ENCODE data around the gene ANKRD10. TPM values are rescaled to one million over a fixed set of nuclear protein-coding genes. Genes with fewer than 3 reads are reported as not detected.

Gene ANKRD10
- total and polyA plus RNA-seq, 10 of the 15 experiments (the other 5 are each of a cell fraction or from before 2014, with no cell fraction given), result 47.1 to 199 (median 97.2) TPM

DNA sequence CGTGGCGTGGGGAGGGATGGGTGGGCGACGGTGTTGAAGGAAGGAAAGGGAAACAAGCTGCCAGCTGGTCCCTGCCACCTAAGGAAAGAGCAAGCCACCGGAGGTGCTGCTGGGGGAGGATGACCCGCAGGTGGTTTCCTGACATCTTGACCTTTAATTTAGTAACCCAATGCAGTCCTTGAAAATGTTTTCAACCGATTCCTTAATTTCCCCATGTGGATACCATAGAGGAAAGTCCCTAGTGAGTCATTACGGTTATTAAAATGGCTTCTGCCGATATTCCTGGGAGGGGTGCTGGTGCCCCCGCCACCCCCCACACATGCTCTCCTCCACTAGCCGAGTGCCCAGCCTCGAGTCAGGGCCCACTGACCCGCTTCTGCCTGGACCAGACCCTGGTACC is 6.3 kb upstream of the ANKRD10 start (continued):
- TF ChIP-seq LARP7 (IDR thresholded peaks at IDR 0.05) (no peak), CREM (IDR thresholded peaks at IDR 0.05; ENCODE audit: low read depth) (no peak; the same call in 1 of the 2 replicates), MXI1 (IDR thresholded peaks at IDR 0.05; ENCODE audit: low read depth, low read length) (no peak), EED (IDR thresholded peaks at IDR 0.05; ENCODE audit: low read depth) (peak; percentile 83), PAX5 (IDR thresholded peaks at IDR 0.05; ENCODE audit: borderline replicate concordance, low read depth, low read length) (peak; percentile 53; the same call in 1 of the 2 replicates), CBFB (IDR thresholded peaks at IDR 0.05; ENCODE audit: low read depth) (no peak; the same call in 1 of the 2 replicates), SREBF2 (IDR thresholded peaks at IDR 0.05; ENCODE audit: low read length) (no peak), RAD21 (IDR thresholded peaks at IDR 0.05; ENCODE audit: insufficient read depth, low read depth, low read length) (no peak), SRF (IDR thresholded peaks at IDR 0.05; ENCODE audit: low read depth in 2 of 2, low read length in 2 of 2) (no peak), SMARCA5 (IDR thresholded peaks at IDR 0.05) (no peak), SMC3 (IDR thresholded peaks at IDR 0.05; ENCODE audit: borderline replicate concordance, low read length) (no peak), TCF7 (IDR thresholded peaks at IDR 0.05; ENCODE audit: borderline replicate concordance) (no peak), TCF3 (IDR thresholded peaks at IDR 0.05; ENCODE audit: borderline replicate concordance, insufficient read depth, low read depth, low read length) (peak; percentile 68; the same call in 1 of the 2 replicates), ZNF207 (IDR thresholded peaks at IDR 0.05; ENCODE audit: borderline replicate concordance) (no peak), ETV6 (conservative IDR thresholded peaks at IDR 0.05 in 1 of 2, IDR thresholded peaks at IDR 0.05 in 1 of 2; ENCODE audit: borderline replicate concordance in 1 of 2, low read depth in 1 of 2) (no peak), IRF4 (IDR thresholded peaks at IDR 0.05; ENCODE audit: low read depth, low read length) (no peak), MTA3 (IDR thresholded peaks at IDR 0.05; ENCODE audit: borderline replicate concordance, low read length) (no peak), ZNF24 (IDR thresholded peaks at IDR 0.05) (no peak), BACH1 (IDR thresholded peaks at IDR 0.05; ENCODE audit: borderline replicate concordance) (no peak), BHLHE40 (IDR thresholded peaks at IDR 0.05; ENCODE audit: borderline replicate concordance in 1 of 2, low read depth in 2 of 2, low read length in 1 of 2) (peak in 1 of 2 experiments; percentile 15; a peak in 1 of 4 replicates)
- TF ChIP-seq, protein P1, sequence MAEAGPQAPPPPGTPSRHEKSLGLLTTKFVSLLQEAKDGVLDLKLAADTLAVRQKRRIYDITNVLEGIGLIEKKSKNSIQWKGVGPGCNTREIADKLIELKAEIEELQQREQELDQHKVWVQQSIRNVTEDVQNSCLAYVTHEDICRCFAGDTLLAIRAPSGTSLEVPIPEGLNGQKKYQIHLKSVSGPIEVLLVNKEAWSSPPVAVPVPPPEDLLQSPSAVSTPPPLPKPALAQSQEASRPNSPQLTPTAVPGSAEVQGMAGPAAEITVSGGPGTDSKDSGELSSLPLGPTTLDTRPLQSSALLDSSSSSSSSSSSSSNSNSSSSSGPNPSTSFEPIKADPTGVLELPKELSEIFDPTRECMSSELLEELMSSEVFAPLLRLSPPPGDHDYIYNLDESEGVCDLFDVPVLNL (IDR thresholded peaks at IDR 0.05; ENCODE audit: low read depth, low read length), result no peak
- TF ChIP-seq, protein P2, sequence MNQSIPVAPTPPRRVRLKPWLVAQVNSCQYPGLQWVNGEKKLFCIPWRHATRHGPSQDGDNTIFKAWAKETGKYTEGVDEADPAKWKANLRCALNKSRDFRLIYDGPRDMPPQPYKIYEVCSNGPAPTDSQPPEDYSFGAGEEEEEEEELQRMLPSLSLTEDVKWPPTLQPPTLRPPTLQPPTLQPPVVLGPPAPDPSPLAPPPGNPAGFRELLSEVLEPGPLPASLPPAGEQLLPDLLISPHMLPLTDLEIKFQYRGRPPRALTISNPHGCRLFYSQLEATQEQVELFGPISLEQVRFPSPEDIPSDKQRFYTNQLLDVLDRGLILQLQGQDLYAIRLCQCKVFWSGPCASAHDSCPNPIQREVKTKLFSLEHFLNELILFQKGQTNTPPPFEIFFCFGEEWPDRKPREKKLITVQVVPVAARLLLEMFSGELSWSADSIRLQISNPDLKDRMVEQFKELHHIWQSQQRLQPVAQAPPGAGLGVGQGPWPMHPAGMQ (IDR thresholded peaks at IDR 0.05; ENCODE audit: borderline replicate concordance), result no peak
- TF ChIP-seq, protein P3, sequence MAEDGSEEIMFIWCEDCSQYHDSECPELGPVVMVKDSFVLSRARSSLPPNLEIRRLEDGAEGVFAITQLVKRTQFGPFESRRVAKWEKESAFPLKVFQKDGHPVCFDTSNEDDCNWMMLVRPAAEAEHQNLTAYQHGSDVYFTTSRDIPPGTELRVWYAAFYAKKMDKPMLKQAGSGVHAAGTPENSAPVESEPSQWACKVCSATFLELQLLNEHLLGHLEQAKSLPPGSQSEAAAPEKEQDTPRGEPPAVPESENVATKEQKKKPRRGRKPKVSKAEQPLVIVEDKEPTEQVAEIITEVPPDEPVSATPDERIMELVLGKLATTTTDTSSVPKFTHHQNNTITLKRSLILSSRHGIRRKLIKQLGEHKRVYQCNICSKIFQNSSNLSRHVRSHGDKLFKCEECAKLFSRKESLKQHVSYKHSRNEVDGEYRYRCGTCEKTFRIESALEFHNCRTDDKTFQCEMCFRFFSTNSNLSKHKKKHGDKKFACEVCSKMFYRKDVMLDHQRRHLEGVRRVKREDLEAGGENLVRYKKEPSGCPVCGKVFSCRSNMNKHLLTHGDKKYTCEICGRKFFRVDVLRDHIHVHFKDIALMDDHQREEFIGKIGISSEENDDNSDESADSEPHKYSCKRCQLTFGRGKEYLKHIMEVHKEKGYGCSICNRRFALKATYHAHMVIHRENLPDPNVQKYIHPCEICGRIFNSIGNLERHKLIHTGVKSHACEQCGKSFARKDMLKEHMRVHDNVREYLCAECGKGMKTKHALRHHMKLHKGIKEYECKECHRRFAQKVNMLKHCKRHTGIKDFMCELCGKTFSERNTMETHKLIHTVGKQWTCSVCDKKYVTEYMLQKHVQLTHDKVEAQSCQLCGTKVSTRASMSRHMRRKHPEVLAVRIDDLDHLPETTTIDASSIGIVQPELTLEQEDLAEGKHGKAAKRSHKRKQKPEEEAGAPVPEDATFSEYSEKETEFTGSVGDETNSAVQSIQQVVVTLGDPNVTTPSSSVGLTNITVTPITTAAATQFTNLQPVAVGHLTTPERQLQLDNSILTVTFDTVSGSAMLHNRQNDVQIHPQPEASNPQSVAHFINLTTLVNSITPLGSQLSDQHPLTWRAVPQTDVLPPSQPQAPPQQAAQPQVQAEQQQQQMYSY (CRISPR knock-in tag; IDR thresholded peaks at IDR 0.05), result no peak
